KOPT-K1 (cell line): ENCODE data around the gene STARD8.
"Not testable (repeated sequence)": the region's sequence is repeated elsewhere in the genome, so short reads cannot be mapped to it uniquely, and the experiment has no call there.

Experiments used
- H3K27ac ChIP-seq: fragments of 200-600 bp; sonication (generic); 2 replicates; pipeline ENCODE4 v1.5.1; 2016; ENCODE audit warnings: antibody characterized with exemption, mild to moderate bottlenecking, low read depth, low read length; ENCODE audit not compliant: poor library complexity, severe bottlenecking
- H3K36me3 ChIP-seq: fragments of 200-600 bp; sonication (generic); 2 replicates; pipeline ENCODE4 v1.5.1; 2017; ENCODE audit warnings: antibody characterized with exemption, mild to moderate bottlenecking, low read length, moderate library complexity; ENCODE audit not compliant: insufficient read depth
- H3K9me3 ChIP-seq: fragments of 200-600 bp; sonication (generic); 2 replicates; pipeline ENCODE4 v1.5.1; 2017; ENCODE audit warnings: antibody characterized with exemption, low read length, mild to moderate bottlenecking; ENCODE audit not compliant: insufficient read depth, poor library complexity, severe bottlenecking

STARD8 gene

DNA sequence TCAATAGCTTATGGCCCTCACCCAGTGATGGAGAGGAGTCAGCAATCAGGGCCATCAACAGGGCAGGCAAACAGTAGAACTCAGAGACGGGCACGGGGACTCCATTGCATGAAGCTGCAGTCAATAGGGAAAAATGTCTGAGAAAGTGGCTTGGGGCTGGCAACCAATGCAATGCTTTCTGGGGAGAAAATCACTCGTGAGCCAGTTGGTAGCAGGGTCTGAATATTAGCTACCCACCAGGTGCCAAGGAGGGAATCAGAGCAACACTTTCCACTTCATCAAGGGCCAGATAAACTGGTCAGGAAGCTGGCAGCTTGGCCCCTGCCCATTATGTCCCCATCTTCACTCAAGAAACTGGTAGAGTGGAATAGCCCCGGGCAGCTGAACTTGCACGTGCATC lies 80.7 kb downstream of the STARD8 start:
- Histone ChIP-seq H3K27ac (no peak overlapping the region), H3K36me3 (no peaks in the 10 kb centered on the region), H3K9me3 (no peaks in the 10 kb centered on the region)

DNA sequence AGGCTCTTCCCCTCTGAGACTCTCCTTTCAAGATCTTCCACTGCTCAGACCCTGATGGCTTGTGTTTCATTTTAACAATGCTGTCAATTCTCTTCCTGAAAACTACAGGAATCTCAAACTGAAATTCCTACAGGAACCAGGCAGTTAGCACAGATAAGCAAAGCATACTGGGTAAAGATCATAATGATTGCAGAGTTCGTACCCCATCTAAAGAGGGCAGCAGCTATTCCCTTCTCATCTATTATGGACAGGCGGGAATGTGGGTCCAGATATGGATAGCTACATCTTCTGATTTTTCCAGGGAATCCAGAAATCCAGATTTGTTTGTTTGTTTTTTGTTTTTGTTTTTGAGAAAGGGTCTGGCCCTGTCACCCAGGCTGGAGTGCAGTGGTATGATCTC lies 83.8 kb downstream of the STARD8 start:
- Histone ChIP-seq H3K9me3 (no peaks in the 10 kb centered on the region), H3K36me3 (no peaks in the 10 kb centered on the region), H3K27ac (no peak overlapping the region)

DNA sequence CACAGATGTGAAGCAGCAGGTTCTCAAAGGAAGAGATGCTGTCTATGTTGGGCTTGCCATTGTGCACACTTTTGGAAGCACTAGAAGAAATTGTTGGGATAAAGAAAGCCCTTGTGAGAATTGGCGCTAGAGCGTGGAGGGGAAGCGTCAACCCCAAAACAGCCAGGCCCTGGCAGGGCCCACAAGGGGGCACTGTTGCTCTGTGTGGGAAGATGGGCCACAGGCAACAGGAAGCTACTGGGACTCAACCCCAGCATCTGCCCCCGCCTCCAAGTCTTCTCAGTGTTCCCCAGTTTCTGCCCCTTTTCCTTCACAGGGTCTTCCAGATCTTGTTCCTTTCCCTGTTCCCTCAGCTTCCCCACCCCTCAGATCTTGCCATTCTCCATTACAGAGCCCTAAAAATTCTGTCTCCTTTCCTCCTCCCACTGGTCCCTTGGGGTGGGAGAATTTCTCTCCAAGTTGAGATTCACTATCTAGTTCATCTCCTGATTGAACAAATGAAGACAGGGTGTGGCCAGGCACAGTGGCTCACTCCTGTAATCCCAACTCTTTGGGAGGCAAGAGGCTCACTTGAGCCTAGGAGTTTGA lies 85.5 kb downstream of the STARD8 start:
- Histone ChIP-seq H3K36me3 (no peaks in the 10 kb centered on the region), H3K9me3 (no peaks in the 10 kb centered on the region), H3K27ac (no peak overlapping the region)

DNA sequence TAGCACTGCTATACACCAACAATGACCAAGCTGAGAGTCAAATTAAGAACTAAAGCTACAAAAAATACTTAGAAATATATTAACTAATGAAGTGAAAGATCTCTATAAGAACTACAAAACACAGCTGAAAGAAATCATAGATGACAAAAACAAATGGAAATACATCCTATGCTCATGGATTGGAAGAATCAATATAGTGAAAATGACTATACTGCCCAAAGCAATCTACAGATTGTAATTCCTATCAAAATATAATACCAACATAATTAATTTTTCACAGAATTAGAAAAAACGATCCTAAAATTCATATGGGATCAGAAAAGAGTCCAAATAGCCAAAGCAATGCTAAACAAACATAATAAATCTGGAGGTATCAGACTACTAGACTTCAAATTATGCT lies 87.8 kb downstream of the STARD8 start:
- Histone ChIP-seq H3K36me3 (no peaks in the 10 kb centered on the region), H3K27ac (no peak overlapping the region), H3K9me3 (no peaks in the 10 kb centered on the region)

DNA sequence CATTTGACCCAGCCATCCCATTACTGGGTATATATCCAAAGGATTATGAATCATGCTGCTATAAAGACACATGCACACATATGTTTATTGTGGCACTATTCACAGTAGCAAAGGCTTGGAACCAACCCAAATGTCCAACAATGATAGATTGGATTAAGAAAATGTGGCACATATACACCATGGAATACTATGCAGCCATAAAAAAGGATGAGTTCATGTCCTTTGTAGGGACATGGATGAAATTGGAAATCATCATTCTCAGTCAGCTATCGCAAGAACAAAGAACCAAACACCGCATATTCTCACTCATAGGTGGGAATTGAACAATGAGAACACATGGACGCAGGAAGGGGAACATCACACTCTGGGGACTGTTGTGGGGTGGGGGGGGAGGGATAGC lies 94.4 kb downstream of the STARD8 start:
- H3K27ac ChIP-seq, H3K36me3 ChIP-seq, H3K9me3 ChIP-seq: not testable (repeated sequence)

DNA sequence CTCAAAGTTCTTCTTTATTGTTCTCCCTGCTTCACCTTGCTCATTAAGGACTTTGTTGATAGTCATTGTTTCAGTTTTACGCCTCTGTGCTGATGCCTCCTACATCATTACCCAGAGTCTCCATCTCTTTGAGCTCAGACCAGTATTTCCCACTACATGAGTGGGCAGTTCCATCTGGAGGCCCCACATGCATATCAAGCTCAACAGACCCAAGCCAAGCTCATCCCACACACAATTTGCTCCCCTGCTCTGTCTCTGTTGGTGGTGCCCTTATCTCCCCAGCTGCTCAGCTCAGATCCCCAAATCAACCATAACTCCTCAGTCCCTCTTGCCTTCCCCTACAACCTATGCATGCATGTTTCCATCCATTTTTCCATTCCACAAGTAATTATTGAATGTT lies 96.3 kb downstream of the STARD8 start:
- Histone ChIP-seq H3K27ac (no peak overlapping the region), H3K9me3 (no peaks in the 10 kb centered on the region), H3K36me3 (no peaks in the 10 kb centered on the region)

DNA sequence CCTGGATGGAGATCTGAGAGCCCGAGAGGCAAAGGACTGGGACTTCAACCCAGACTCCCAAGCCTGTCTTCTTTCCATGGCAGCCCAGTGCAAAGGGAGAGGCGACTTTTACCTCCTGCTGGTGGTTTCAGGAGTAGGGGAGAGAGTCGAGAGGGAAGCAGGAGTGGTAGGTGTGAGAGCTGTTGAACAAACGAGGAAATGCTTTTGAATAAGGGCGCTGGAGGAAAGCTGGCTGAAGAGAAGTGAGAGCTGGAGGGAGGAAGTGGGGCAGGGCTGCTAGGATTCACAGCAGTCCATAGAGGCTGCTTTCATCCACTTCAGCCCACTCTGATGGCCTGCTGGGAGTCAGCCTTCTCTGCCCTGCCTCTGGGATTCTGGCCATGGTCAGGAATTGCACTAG lies 99.5 kb downstream of the STARD8 start:
- Histone ChIP-seq H3K36me3 (no peaks in the 10 kb centered on the region), H3K9me3 (no peaks in the 10 kb centered on the region)

DNA sequence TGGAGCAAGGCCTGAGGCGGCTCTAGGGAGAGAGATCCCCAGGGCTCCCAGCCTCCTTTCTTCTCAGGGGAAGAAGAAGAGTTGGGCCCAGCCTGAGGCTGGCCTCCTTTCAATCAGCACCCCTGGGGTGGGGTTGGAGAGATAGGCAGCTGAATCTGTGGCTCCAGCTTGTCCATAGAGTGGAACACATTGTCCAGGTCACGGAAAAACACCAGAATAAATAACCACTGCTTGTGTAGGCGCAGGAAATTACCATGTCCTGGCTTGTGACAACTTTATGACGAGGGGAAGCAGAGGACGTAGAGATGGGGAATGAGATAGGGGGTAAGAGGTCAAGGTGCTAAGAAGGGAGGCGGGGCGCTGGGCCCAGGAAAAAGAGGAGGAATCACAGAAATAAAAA lies 100.6 kb downstream of the STARD8 start:
- Histone ChIP-seq H3K36me3 (no peaks in the 10 kb centered on the region), H3K27ac (no peak overlapping the region), H3K9me3 (no peaks in the 10 kb centered on the region)

More for the DNA sequence above, 99.5 kb downstream of the STARD8 start:
- H3K27ac ChIP-seq, result no peak overlapping the region

DNA sequence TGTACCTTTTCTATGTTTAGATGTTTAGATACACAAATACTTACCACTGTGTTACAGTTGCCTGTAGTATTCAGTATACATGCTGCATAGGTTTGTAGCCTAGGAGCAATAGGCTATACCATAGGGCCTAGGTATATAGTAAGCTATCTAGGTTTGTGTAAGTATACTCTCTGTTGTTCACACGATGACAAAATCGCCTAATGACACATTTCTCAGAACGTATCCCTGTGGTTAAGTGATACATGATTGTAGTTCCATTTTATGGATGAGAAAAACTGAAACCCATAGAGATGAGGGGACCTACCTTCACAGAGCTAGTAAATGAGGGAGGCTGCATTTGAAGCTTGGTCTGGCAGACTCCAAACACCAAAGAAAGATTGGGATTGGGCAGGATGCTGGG lies 102.0 kb downstream of the STARD8 start:
- no peaks in the 10 kb centered on the region for H3K9me3 ChIP-seq
- no peak overlapping the region for H3K27ac ChIP-seq
- H3K36me3 ChIP-seq, result no peaks in the 10 kb centered on the region

DNA sequence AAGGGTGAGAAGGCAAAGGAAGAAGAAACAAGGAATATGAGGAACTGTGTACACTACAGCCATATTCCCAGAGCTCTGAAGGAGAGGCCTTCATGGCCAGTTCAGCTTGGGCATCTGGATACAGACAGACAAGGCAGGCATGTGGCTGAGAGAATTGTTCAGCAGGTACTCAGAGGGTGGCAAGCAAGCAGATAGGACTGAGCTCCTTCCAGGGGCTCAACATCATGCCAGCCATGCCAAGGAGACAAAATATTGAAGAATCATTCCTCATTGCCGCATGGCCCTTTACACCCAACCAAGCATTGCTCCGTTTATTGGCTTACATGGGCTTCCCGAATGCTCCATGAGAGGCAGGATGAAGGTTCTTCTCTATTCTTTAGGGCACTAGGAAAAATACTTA lies 102.8 kb downstream of the STARD8 start:
- Histone ChIP-seq H3K9me3 (no peaks in the 10 kb centered on the region), H3K27ac (no peak overlapping the region)

DNA sequence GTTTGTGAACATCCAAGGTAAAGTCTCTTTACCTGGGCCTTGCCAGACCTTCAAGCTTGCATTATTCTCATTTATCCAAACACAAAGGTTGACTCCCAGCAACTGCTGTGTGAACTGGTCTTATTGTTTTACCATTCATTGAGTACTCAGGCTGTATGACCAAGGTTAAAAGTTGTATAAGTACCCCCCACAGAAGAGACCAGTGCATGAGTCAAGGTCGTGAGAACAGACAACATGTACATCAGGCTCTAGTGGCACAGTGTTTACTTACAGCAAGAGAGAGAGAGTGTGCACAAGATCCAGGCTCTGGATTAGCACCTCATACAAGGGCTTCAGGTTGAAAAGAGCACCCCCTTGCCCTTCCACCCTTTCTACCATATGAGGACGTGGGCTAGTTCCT lies 103.9 kb downstream of the STARD8 start:
- no peaks in the 10 kb centered on the region for H3K9me3 ChIP-seq
- no peak overlapping the region for H3K27ac ChIP-seq
- no peaks in the 10 kb centered on the region for H3K36me3 ChIP-seq

More for the DNA sequence above, 102.8 kb downstream of the STARD8 start:
- H3K36me3 ChIP-seq, result no peaks in the 10 kb centered on the region

DNA sequence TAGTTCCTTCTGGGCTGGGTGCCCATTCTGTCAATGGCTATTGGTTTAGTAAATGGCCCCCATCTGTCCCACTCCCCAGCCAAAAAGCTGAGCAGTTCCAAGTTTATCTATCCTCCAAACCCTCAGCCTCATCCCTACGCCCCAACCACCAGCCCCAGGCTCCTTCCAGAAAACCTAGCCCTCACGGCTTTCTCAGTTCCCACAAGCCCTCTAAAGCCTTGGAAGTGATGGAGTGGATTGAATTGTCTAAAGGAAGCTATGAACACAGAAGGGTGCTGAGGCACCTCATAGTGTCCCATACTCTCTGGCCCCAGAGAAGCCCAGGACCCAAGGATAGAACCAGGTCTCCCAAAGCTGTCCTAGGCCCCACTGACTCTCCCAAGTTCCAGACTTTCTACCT lies 105.8 kb downstream of the STARD8 start:
- no peaks in the 10 kb centered on the region for H3K36me3 ChIP-seq

DNA sequence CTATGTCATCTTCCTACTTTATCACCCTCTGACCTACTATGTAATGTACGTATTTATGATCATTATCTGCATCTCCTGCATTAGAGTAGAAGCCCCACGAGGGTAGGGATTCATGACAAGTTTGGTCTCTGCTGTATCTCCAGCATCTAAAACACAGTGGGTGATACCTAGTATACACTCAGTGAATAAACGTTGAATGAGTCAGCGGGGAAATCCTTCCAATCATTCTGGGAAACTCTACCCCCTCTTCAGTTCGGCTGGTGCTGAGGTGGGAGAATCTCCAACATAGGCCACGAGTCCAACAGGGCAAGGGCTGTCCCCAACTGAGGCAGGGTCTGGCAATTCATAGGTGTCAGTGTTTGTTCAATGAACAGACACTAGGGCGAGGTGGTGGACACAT lies 106.9 kb downstream of the STARD8 start:
- Histone ChIP-seq H3K9me3 (no peaks in the 10 kb centered on the region), H3K36me3 (no peaks in the 10 kb centered on the region), H3K27ac (no peak overlapping the region)

More for the DNA sequence above, 105.8 kb downstream of the STARD8 start:
- Histone ChIP-seq H3K27ac (no peak overlapping the region), H3K9me3 (no peaks in the 10 kb centered on the region)

DNA sequence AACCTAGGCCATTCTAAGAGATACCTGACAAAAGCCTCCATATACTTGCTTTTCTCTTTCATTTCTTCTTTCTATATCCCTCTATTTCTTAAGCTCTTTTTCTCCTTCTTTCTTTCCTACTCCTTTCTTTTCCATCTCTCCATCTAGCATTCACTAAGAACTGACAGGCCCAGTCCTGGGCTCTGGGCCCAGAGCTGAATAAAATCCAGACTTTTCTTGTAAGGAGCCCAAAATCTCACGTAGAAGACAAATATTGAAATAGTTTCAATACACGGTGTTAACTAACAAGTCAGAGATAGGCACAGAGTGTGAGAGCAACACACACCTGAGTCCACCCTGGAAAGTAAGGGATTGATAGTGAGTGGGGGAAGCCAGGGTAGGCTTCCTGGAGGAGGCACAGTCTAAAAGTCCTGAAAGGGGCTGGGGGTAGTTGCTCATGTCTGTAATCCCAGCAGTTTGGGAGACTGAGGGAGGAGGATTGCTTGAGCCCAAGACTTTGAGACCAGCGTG lies 108.2 kb downstream of the STARD8 start:
- Histone ChIP-seq H3K36me3 (no peaks in the 10 kb centered on the region), H3K9me3 (no peaks in the 10 kb centered on the region)

DNA sequence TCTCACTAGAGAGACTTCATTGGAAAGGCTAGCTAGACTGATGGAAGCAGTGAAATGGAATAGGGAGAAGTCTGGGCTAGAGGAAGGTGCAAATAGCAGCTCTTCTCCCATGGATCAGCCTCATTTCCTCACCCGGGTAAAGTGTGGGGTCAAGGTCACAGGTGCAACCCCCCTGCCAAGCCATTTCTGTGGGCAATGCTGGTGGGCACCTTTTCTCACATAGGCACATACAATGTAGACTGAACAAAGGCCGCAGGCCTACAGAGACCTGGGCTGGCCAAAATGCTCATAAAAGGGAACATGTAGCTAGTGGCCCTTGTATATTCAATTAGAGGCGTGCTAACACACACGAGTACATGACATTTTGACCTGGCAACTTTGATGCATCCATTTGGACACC lies 109.9 kb downstream of the STARD8 start:
- Histone ChIP-seq H3K27ac (no peak overlapping the region), H3K9me3 (no peaks in the 10 kb centered on the region), H3K36me3 (no peaks in the 10 kb centered on the region)

More for the DNA sequence above, 108.2 kb downstream of the STARD8 start:
- no peak overlapping the region for H3K27ac ChIP-seq

DNA sequence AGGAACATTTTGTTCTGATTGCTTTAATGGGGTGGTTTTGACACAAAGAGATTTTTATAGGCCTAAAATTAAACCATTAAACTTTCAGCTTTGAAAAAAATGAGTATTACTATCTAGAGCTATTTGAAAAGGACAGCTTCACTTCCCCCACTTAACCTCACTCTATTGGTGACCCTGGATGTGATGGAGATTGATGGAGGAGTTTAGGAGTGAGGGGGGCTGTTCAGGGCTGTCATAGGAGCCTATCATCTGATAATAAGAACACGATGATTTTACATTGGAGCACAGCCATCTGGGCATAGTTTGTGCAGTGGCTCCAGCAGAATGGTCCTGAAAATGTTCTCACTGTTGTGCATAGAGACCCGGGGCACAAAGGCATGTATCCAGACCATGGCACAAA lies 110.3 kb downstream of the STARD8 start:
- no peaks in the 10 kb centered on the region for H3K9me3 ChIP-seq
- no peaks in the 10 kb centered on the region for H3K36me3 ChIP-seq
- H3K27ac ChIP-seq, result no peak overlapping the region
